ENCODE results near the gene HBEGF. TPM values are rescaled to one million over a fixed set of nuclear protein-coding genes. Genes with fewer than 3 reads are reported as not detected.

The HBEGF gene
- total RNA-seq, 2 donors from 2014 or later, result 7.7 to 24.0 TPM

DNA sequence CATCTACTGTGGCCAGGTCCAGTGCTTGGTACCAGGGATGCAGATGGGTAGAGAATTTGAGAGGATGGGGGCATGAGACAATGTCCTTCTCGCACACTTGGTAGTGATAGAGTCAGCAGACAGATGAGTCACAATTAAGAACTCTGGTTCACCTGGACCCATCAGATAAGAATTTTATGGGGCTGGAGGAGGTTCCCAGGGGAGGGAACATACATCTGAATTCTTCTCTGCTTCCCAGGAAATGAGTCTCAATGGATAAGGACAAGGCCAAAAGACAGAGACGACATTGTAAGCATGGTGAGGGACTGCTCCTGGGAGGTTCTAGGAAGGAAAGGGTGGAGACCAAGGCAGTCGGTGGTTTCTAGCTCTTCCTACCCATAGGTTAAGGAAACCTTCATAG lies 18.9 kb upstream of the HBEGF start:
- DNase-seq (ENCODE audit: low spot score), result no peak
- no peaks in the 10 kb centered on the region for H3K4me1 ChIP-seq (replicated peaks)
- H3K9me3 ChIP-seq, result no peaks in the 10 kb centered on the region
- no peaks in the 10 kb centered on the region for H3K36me3 ChIP-seq
- H3K27me3 ChIP-seq (replicated peaks; ENCODE audit: insufficient read depth), result no peaks in the 10 kb centered on the region
- intact Hi-C loops (cut with DNase I), result no loop called here
- H3K27ac ChIP-seq, result no peak overlapping the region
- TF ChIP-seq, protein P1, sequence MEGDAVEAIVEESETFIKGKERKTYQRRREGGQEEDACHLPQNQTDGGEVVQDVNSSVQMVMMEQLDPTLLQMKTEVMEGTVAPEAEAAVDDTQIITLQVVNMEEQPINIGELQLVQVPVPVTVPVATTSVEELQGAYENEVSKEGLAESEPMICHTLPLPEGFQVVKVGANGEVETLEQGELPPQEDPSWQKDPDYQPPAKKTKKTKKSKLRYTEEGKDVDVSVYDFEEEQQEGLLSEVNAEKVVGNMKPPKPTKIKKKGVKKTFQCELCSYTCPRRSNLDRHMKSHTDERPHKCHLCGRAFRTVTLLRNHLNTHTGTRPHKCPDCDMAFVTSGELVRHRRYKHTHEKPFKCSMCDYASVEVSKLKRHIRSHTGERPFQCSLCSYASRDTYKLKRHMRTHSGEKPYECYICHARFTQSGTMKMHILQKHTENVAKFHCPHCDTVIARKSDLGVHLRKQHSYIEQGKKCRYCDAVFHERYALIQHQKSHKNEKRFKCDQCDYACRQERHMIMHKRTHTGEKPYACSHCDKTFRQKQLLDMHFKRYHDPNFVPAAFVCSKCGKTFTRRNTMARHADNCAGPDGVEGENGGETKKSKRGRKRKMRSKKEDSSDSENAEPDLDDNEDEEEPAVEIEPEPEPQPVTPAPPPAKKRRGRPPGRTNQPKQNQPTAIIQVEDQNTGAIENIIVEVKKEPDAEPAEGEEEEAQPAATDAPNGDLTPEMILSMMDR (IDR thresholded peaks at IDR 0.05), result no peak
- peak; percentile 33 for TF ChIP-seq POLR2AphosphoS5 (IDR thresholded peaks at IDR 0.05)
- WGBS, result 61% methylated on average over 3 of the region's 3 CpGs
- H3K4me3 ChIP-seq, result no peak overlapping the region

DNA sequence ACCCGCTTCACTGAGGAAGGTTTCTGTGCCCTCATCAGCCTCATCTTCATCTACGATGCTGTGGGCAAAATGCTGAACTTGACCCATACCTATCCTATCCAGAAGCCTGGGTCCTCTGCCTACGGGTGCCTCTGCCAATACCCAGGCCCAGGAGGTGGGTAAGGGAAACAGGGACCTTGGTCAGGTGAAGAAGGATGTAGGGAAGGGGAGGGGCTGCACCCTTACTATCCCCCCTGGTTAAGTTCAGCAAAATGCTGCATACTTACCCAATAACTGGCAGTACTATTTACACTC lies 18.0 kb upstream of the HBEGF start:
- no peaks in the 10 kb centered on the region for H3K9me3 ChIP-seq
- H3K27me3 ChIP-seq (replicated peaks; ENCODE audit: insufficient read depth), result no peaks in the 10 kb centered on the region
- H3K36me3 ChIP-seq, result no peaks in the 10 kb centered on the region
- H3K27ac ChIP-seq, result no peak overlapping the region
- intact Hi-C loops (cut with DNase I), result no loop called here
- no peaks in the 10 kb centered on the region for H3K4me1 ChIP-seq (replicated peaks)
- 93% methylated on average over 3 of the region's 3 CpGs for WGBS
- DNase-seq (ENCODE audit: low spot score), result no peak
- TF ChIP-seq POLR2A (IDR thresholded peaks at IDR 0.05), result no peak
- no peak for TF ChIP-seq POLR2AphosphoS5 (IDR thresholded peaks at IDR 0.05)
- TF ChIP-seq, protein P1 (IDR thresholded peaks at IDR 0.05), result no peak
- H3K4me3 ChIP-seq, result no peak overlapping the region

DNA sequence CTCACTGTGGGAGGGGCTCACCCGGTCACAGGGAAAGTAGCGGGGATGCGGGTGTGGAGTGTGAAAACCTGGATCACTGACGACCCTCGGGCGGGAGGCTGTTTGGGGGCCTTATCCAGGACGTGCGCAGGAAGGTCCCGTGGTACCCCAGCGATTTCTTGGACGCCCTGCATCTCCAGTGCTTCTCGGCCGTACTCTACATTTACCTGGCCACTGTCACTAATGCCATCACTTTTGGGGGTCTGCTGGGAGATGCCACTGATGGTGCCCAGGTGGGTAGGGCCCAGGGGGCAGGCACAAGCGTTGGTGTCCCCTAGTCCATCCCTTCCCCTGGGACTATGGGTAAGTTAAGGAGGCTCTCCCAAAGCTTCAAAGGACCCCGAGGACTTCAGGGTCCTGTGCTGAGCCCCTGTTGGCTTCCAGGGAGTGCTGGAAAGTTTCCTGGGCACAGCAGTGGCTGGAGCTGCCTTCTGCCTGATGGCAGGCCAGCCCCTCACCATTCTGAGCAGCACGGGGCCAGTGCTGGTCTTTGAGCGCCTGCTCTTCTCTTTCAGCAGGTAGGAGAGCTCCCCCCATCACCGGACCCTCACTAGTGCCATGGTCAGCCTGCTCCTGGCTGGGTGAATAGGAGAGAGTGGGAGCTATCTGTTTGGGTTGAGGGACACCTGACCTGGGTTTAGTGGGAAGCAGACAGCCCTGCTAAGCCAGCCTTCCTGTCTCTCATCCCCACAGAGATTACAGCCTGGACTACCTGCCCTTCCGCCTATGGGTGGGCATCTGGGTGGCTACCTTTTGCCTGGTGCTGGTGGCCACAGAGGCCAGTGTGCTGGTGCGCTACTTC lies 17.4 kb upstream of the HBEGF start:
- no peaks in the 10 kb centered on the region for H3K9me3 ChIP-seq

DNA sequence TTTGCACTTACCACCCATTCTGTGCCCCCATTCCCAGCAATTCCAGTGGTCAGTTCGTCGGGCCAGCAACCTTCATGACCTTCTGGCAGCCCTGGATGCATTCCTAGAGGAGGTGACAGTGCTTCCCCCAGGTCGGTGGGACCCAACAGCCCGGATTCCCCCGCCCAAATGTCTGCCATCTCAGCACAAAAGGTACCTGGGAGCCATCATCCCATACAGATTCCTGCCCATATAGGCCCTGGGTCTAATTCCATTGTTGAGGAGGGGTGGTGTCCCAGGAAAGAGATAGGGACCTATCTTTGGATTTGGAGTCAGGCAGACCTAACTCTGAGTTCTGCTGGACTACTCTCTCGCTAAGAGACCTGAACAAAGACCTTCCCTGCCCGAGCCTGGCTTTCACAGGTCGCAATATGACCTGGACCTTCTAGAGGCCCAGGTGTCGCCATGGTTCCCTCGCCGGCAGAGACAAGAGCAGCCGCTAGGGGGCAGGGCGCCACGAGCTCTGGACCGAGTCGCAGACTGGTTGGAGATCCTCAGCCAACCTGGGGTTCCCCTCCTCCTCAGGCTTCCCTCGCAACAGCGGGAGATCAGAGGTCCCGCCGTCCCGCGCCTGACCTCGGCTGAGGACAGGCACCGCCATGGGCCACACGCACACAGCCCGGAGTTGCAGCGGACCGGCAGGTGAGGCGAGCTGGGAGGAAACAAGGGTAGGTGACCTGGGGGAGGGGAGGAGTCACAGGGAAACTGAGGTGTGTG lies 16.6 kb upstream of the HBEGF start:
- H3K4me3 ChIP-seq, result peak overlapping the region in 1 of 2 donors; percentile 27
- no peaks in the 10 kb centered on the region for H3K9me3 ChIP-seq
- intact Hi-C loops (cut with DNase I), result no loop called here
- no peaks in the 10 kb centered on the region for H3K4me1 ChIP-seq (replicated peaks)
- TF ChIP-seq POLR2AphosphoS5 (IDR thresholded peaks at IDR 0.05), result no peak
- TF ChIP-seq, protein P1 (IDR thresholded peaks at IDR 0.05), result peak; percentile 77 to 90 (median 84)
- DNase-seq (ENCODE audit: low spot score), result peak; percentile 61
- H3K36me3 ChIP-seq, result no peaks in the 10 kb centered on the region
- H3K27ac ChIP-seq, result no peak overlapping the region
- WGBS, result 10% methylated on average over 28 of the region's 29 CpGs
- H3K27me3 ChIP-seq (replicated peaks; ENCODE audit: insufficient read depth), result no peaks in the 10 kb centered on the region

More for the DNA sequence above, 17.4 kb upstream of the HBEGF start:
- no peaks in the 10 kb centered on the region for H3K27me3 ChIP-seq (replicated peaks; ENCODE audit: insufficient read depth)
- H3K36me3 ChIP-seq, result no peaks in the 10 kb centered on the region
- no peak for DNase-seq (ENCODE audit: low spot score)
- TF ChIP-seq, protein P1 (IDR thresholded peaks at IDR 0.05), result no peak
- TF ChIP-seq POLR2A (IDR thresholded peaks at IDR 0.05), result no peak
- TF ChIP-seq POLR2AphosphoS5 (IDR thresholded peaks at IDR 0.05), result no peak
- intact Hi-C loops (cut with DNase I), result no loop called here
- no peak overlapping the region for H3K27ac ChIP-seq
- 65% methylated on average over 20 of the region's 20 CpGs for WGBS
- peak overlapping the region in 1 of 2 donors; percentile 27 for H3K4me3 ChIP-seq
- H3K4me1 ChIP-seq (replicated peaks), result no peaks in the 10 kb centered on the region
